GM21737 (cell line): ENCODE data around the gene ZSCAN10.
"Not testable (repeated sequence)": the region's sequence is repeated elsewhere in the genome, so short reads cannot be mapped to it uniquely, and the experiment has no call there.

Experiments used
- ATAC-seq: cut with Tn5 transposase; IDR thresholded peaks from one replicate; pipeline ENCODE4 v1.9.1; 2021; ENCODE audit warnings: mild to moderate bottlenecking, moderate library complexity; ENCODE audit not compliant: unreplicated experiment

The ZSCAN10 gene

GRCh38 chr16:3098459-3099394 is at the start of gene ZSCAN10:
Gene ZSCAN10 (minus strand): TSS chr16:3099294. CDS start chr16:3092937, 6,357 bp downstream.
- no peak for ATAC-seq

GRCh38 chr16:3148256-3149192 is 49.4 kb upstream of the ZSCAN10 start:
- ATAC-seq = no peak

GRCh38 chr16:3147757-3148104 is 48.6 kb upstream of the ZSCAN10 start:
- no peak for ATAC-seq

- ATAC-seq = no peak
Observed at GRCh38 chr16:3147046-3147756, 48.1 kb upstream of the ZSCAN10 start.

GRCh38 chr16:3145660-3146059 is 46.6 kb upstream of the ZSCAN10 start:
- ATAC-seq = no peak

GRCh38 chr16:3145151-3145550 is 46.1 kb upstream of the ZSCAN10 start:
- ATAC-seq = no peak

GRCh38 chr16:3144321-3144983 is 45.4 kb upstream of the ZSCAN10 start:
- ATAC-seq = no peak

- ATAC-seq = no peak
Observed at GRCh38 chr16:3143598-3144320, 44.7 kb upstream of the ZSCAN10 start.

- ATAC-seq = no peak
Observed at GRCh38 chr16:3143189-3143588, 44.1 kb upstream of the ZSCAN10 start.

GRCh38 chr16:3142770-3143169 is 43.7 kb upstream of the ZSCAN10 start:
- ATAC-seq = no peak

- ATAC-seq = no peak
Observed at GRCh38 chr16:3142327-3142726, 43.2 kb upstream of the ZSCAN10 start.

GRCh38 chr16:3141781-3142311 is 42.8 kb upstream of the ZSCAN10 start:
- ATAC-seq = no peak

- ATAC-seq = no peak
Observed at GRCh38 chr16:3140603-3141427, 41.7 kb upstream of the ZSCAN10 start.

GRCh38 chr16:3139561-3139960 is 40.5 kb upstream of the ZSCAN10 start:
- not testable (repeated sequence) for ATAC-seq

GRCh38 chr16:3138823-3139426 is 39.8 kb upstream of the ZSCAN10 start:
- no peak for ATAC-seq

- no peak for ATAC-seq
Observed at GRCh38 chr16:3138342-3138741, 39.2 kb upstream of the ZSCAN10 start.

GRCh38 chr16:3137267-3137666 is 38.2 kb upstream of the ZSCAN10 start:
- ATAC-seq = no peak

GRCh38 chr16:3135126-3135715 is 36.1 kb upstream of the ZSCAN10 start:
- ATAC-seq = no peak
